ENCODE measurements around the gene PUM1. TPM values are rescaled to one million over a fixed set of nuclear protein-coding genes. Genes with fewer than 3 reads are reported as not detected.

Gene PUM1
- total and polyA plus RNA-seq, 10 of the 15 experiments (the other 5 are each of a cell fraction or from before 2014, with no cell fraction given): 21.4 to 75.3 (median 42.4) TPM

- Histone ChIP-seq H3K27me3 (replicated peaks in 1 of 2; ENCODE audit: control insufficient read depth in 2 of 2, insufficient read depth in 2 of 2, low read length in 1 of 2) (no peaks in the 10 kb centered on the region), H3K27ac (ENCODE audit: control insufficient read depth, insufficient read depth) (no peak overlapping the region), H3K9me3 (replicated peaks; ENCODE audit: control insufficient read depth, insufficient read depth, low read length) (no peaks in the 10 kb centered on the region), H2AFZ (ENCODE audit: control insufficient read depth, low read depth, low read length) (no peak overlapping the region), H3K36me3 (ENCODE audit: control insufficient read depth in 2 of 2, insufficient read depth in 2 of 2, low read length in 1 of 2) (peaks cover 12 to 33% of the 10 kb centered on the region in 2 experiments), H4K20me1 (ENCODE audit: control insufficient read depth, insufficient read depth) (no peaks in the 10 kb centered on the region), H3K4me2 (ENCODE audit: control insufficient read depth, insufficient read depth) (no peak overlapping the region), H3K4me3 (no peak overlapping the region), H3K79me2 (ENCODE audit: control insufficient read depth, insufficient read depth, low read length) (peaks cover 2% of the 10 kb centered on the region), H3K4me1 (ENCODE audit: control insufficient read depth, insufficient read depth, low read length) (peaks cover 3% of the 10 kb centered on the region; the same call in 1 of the 2 replicates), H3K9ac (ENCODE audit: control insufficient read depth, insufficient read depth, low read length) (no peak overlapping the region)
- SMC1A ChIA-PET (ENCODE audit: uncharacterized antibody, unreplicated experiment): interaction anchor here (1.1 kb wide), 1 partner anchor 37 kb away, joined by 3 read pairs; no protein-coding TSS in a partner anchor
- WGBS (ENCODE audit: insufficient coverage, insufficient replicate concordance, low lambda C conversion rate, missing lambda C conversion rate): 97% methylated on average over 8 of the region's 8 CpGs
- RAD21 ChIA-PET (ENCODE audit: unreplicated experiment): no interaction called here
- BruUV-seq (replicated peaks): no TSS peak
- FAIRE-seq (no peak), ATAC-seq (no peak), DNase-seq (ENCODE audit: low read depth, low spot score) (no peak)
- POLR2A ChIA-PET: no interaction called here
- in situ Hi-C loops (cut with MboI) (no loop called here), intact Hi-C loops (cut with micrococcal nuclease; ENCODE audit: unreplicated experiment) (no loop called here)
- CTCF ChIA-PET: interaction anchor here (1.0 kb wide), 1 partner anchor 195 kb away, joined by 3 read pairs; no protein-coding TSS in a partner anchor
- TF ChIP-seq EED (IDR thresholded peaks at IDR 0.05; ENCODE audit: low read depth) (no peak), RAD51 (IDR thresholded peaks at IDR 0.05) (no peak), KAT2A (conservative IDR thresholded peaks at IDR 0.05; ENCODE audit: control insufficient read depth, low read depth, low read length) (no peak), MEF2B (IDR thresholded peaks at IDR 0.05; ENCODE audit: partially characterized antibody, poor library complexity, severe bottlenecking) (no peak), RELB (IDR thresholded peaks at IDR 0.05; ENCODE audit: low read depth) (no peak), CHD2 (IDR thresholded peaks at IDR 0.05; ENCODE audit: borderline replicate concordance, low read depth, low read length) (no peak), SUPT20H (IDR thresholded peaks at IDR 0.05; ENCODE audit: borderline replicate concordance, control insufficient read depth, low read depth, low read length) (no peak), REST (IDR thresholded peaks at IDR 0.05; ENCODE audit: low read depth, low read length) (no peak), CREM (IDR thresholded peaks at IDR 0.05; ENCODE audit: low read depth) (no peak), ZZZ3 (IDR thresholded peaks at IDR 0.05; ENCODE audit: control insufficient read depth, insufficient read length, low read depth) (no peak), ZSCAN29 (IDR thresholded peaks at IDR 0.05) (no peak), PAX5 (IDR thresholded peaks at IDR 0.05; ENCODE audit: borderline replicate concordance, low read depth, low read length) (no peak), NFIC (IDR thresholded peaks at IDR 0.05; ENCODE audit: low read depth, low read length) (no peak), HSF1 (IDR thresholded peaks at IDR 0.05; ENCODE audit: low read depth, low read length) (no peak), ZBTB33 (IDR thresholded peaks at IDR 0.05) (no peak)
Measured at GRCh38 chr1:30966690-30967369, 98.7 kb downstream of the PUM1 start.

Measured in GM12878 (cell line).